ENCODE results near the gene NAALADL1.
A peak's percentile ranks its signal among the peaks of the same experiment; 100 is the strongest.

NAALADL1 gene

GRCh38 chr11:65058419-65059054, at the start of gene NAALADL1:
TSS of gene NAALADL1 (minus strand) at chr11:65058553. CDS start at chr11:65058521, 32 bp downstream.
- DNase-seq (ENCODE audit: low read depth in 1 of 2, low spot score in 1 of 2): no peak

- no peak for DNase-seq (ENCODE audit: low read depth in 1 of 2, low spot score in 1 of 2)
Measured at GRCh38 chr11:65107751-65108468, 49.6 kb upstream of the NAALADL1 start.

GRCh38 chr11:65107078-65107477, 48.7 kb upstream of the NAALADL1 start:
- no peak for DNase-seq (ENCODE audit: low read depth in 1 of 2, low spot score in 1 of 2)

GRCh38 chr11:65104628-65105027, 46.3 kb upstream of the NAALADL1 start:
- no peak for DNase-seq (ENCODE audit: low read depth in 1 of 2, low spot score in 1 of 2)

- no peak for DNase-seq (ENCODE audit: low read depth in 1 of 2, low spot score in 1 of 2)
Measured at GRCh38 chr11:65103476-65103875, 45.1 kb upstream of the NAALADL1 start.

- DNase-seq (ENCODE audit: low read depth in 1 of 2, low spot score in 1 of 2): no peak
Measured at GRCh38 chr11:65102142-65103095, 44.1 kb upstream of the NAALADL1 start.

GRCh38 chr11:65100674-65101350, 42.5 kb upstream of the NAALADL1 start:
- no peak for DNase-seq (ENCODE audit: low read depth in 1 of 2, low spot score in 1 of 2)

GRCh38 chr11:65096926-65097325, 38.6 kb upstream of the NAALADL1 start:
- no peak for DNase-seq (ENCODE audit: low read depth in 1 of 2, low spot score in 1 of 2)

GRCh38 chr11:65095974-65096806, 37.8 kb upstream of the NAALADL1 start, which contains the start of gene VPS51:
TSS of gene VPS51 (plus strand) at chr11:65096214. CDS start at chr11:65096251, 37 bp downstream.
- DNase-seq (ENCODE audit: low read depth in 1 of 2, low spot score in 1 of 2): peak; percentile 76 to 86

GRCh38 chr11:65095427-65095826, 37.1 kb upstream of the NAALADL1 start:
- DNase-seq (ENCODE audit: low read depth in 1 of 2, low spot score in 1 of 2): no peak

- DNase-seq (ENCODE audit: low read depth in 1 of 2, low spot score in 1 of 2): no peak
Measured at GRCh38 chr11:65090628-65091027, 32.3 kb upstream of the NAALADL1 start.

GRCh38 chr11:65089621-65090020, 31.3 kb upstream of the NAALADL1 start:
- no peak for DNase-seq (ENCODE audit: low read depth in 1 of 2, low spot score in 1 of 2)

GRCh38 chr11:65087827-65088226, 29.5 kb upstream of the NAALADL1 start:
- no peak for DNase-seq (ENCODE audit: low read depth in 1 of 2, low spot score in 1 of 2)

- DNase-seq (ENCODE audit: low read depth in 1 of 2, low spot score in 1 of 2): no peak
Measured at GRCh38 chr11:65087216-65087615, 28.9 kb upstream of the NAALADL1 start.

GRCh38 chr11:65086809-65087208, 28.5 kb upstream of the NAALADL1 start:
- DNase-seq (ENCODE audit: low read depth in 1 of 2, low spot score in 1 of 2): no peak

GRCh38 chr11:65085446-65085845, 27.1 kb upstream of the NAALADL1 start:
- DNase-seq (ENCODE audit: low read depth in 1 of 2, low spot score in 1 of 2): no peak

GRCh38 chr11:65084598-65085375, 26.4 kb upstream of the NAALADL1 start:
- no peak for DNase-seq (ENCODE audit: low read depth in 1 of 2, low spot score in 1 of 2)

GRCh38 chr11:65083834-65084597, 25.7 kb upstream of the NAALADL1 start, which contains the start of the genes CDCA5 and ZFPL1:
TSS of gene CDCA5 (minus strand) at chr11:65084040. CDS start at chr11:65083978, 62 bp downstream.
TSS of gene ZFPL1 (plus strand) at chr11:65084222. CDS start at chr11:65084699, 477 bp downstream.
- peak; percentile 94 to 96 for DNase-seq (ENCODE audit: low read depth in 1 of 2, low spot score in 1 of 2)
